Measurements from ENCODE around the gene PRSS56. TPM values are rescaled to one million over a fixed set of nuclear protein-coding genes. Genes with fewer than 3 reads are reported as not detected.

PRSS56 gene
- total and polyA plus RNA-seq, 2 of the 13 experiments (the other 11 are each of a cell fraction or from before 2014, with no cell fraction given) = not detected

DNA sequence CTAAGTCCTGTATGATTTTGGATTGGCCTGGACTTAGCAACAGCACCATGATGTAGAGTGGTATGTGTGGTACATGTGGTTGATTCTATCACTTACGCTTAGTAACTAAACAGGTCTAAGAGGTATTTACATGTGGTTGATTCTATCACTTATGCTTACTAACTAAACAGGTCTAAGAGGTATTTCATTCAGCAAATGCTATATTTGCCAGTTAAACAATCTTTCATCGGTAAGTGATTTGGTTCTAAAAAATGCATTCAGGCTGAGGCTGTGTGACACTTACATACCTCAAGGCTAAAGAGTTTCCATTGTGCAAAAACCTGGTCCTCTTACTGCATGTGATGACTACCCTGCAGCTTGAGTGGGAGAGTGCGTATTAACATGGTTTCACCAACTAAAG is 43.4 kb downstream of the PRSS56 start:
- Histone ChIP-seq H3K79me2 (ENCODE audit: insufficient read depth, low read length) (no peaks in the 10 kb centered on the region), H3K27ac (ENCODE audit: extremely low read length, insufficient read depth, low read length) (no peak overlapping the region), H3K4me3 (replicated peaks in 1 of 3; ENCODE audit: insufficient read depth in 1 of 3, low read depth in 2 of 3, low read length in 3 of 3) (no peak overlapping the region), H3K9me3 (ENCODE audit: low read length) (no peaks in the 10 kb centered on the region), H2AFZ (ENCODE audit: low read length) (no peak overlapping the region), H3K36me3 (replicated peaks in 1 of 2; ENCODE audit: control insufficient read depth in 1 of 2, insufficient read depth in 2 of 2, low read length in 2 of 2) (peaks cover 30 to 75% of the 10 kb centered on the region in 2 experiments), H3K4me1 (ENCODE audit: insufficient read depth, low read length) (no peaks in the 10 kb centered on the region), H3K27me3 (ENCODE audit: control insufficient read depth in 1 of 2, insufficient read depth in 2 of 2, low read length in 2 of 2) (no peaks in the 10 kb centered on the region), H3K4me2 (ENCODE audit: low read depth, low read length) (no peak overlapping the region), H3K9ac (ENCODE audit: insufficient read depth, low read depth, low read length) (no peak overlapping the region), H4K20me1 (ENCODE audit: insufficient read depth, low read length) (no peaks in the 10 kb centered on the region)
- intact Hi-C loops (cut with micrococcal nuclease; ENCODE audit: unreplicated experiment) (loop anchor here (5.0 kb wide), 1 partner anchor 1216 kb away; no protein-coding TSS in a partner anchor), in situ Hi-C loops (cut with HindIII; ENCODE audit: extremely low pct_ligation_motif_present, low pct_unique_long_range_greater_than_20kb) (no loop called here)
- no TSS peak for BruUV-seq (replicated peaks)
- TF ChIP-seq, protein P1, sequence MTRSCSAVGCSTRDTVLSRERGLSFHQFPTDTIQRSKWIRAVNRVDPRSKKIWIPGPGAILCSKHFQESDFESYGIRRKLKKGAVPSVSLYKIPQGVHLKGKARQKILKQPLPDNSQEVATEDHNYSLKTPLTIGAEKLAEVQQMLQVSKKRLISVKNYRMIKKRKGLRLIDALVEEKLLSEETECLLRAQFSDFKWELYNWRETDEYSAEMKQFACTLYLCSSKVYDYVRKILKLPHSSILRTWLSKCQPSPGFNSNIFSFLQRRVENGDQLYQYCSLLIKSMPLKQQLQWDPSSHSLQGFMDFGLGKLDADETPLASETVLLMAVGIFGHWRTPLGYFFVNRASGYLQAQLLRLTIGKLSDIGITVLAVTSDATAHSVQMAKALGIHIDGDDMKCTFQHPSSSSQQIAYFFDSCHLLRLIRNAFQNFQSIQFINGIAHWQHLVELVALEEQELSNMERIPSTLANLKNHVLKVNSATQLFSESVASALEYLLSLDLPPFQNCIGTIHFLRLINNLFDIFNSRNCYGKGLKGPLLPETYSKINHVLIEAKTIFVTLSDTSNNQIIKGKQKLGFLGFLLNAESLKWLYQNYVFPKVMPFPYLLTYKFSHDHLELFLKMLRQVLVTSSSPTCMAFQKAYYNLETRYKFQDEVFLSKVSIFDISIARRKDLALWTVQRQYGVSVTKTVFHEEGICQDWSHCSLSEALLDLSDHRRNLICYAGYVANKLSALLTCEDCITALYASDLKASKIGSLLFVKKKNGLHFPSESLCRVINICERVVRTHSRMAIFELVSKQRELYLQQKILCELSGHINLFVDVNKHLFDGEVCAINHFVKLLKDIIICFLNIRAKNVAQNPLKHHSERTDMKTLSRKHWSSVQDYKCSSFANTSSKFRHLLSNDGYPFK (CRISPR knock-in tag; IDR thresholded peaks at IDR 0.05; ENCODE audit: borderline replicate concordance) = no peak
- TF ChIP-seq CBX1 (IDR thresholded peaks at IDR 0.05; ENCODE audit: low read depth) = no peak
- no peak for TF ChIP-seq GABPA (IDR thresholded peaks at IDR 0.05; ENCODE audit: low read depth, low read length)
- no peak for TF ChIP-seq GABPA (CRISPR knock-in tag; IDR thresholded peaks at IDR 0.05; ENCODE audit: low read depth)
- no peak for TF ChIP-seq ETV6 (CRISPR knock-in tag; conservative IDR thresholded peaks at IDR 0.05)
- no peak for TF ChIP-seq EED (CRISPR knock-in tag; IDR thresholded peaks at IDR 0.05)
- TF ChIP-seq CEBPB (IDR thresholded peaks at IDR 0.05; ENCODE audit: borderline replicate concordance, low read depth, low read length) = no peak
- TF ChIP-seq, protein P2, sequence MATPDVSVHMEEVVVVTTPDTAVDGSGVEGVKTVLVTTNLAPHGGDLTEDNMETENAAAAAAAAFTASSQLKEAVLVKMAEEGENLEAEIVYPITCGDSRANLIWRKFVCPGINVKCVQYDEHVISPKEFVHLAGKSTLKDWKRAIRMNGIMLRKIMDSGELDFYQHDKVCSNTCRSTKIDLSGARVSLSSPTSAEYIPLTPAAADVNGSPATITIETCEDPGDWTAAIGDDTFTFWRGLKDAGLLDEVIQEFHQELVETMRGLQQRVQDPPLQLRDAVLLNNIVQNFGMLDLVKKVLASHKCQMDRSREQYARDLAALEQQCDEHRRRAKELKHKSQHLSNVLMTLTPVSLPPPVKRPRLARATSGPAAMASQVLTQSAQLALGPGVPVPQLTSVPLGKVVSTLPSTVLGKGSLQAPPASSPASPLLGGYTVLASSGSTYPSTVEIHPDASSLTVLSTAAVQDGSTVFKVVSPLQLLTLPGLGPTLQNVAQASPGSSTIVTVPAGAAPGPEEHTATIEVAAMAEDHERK (CRISPR knock-in tag; IDR thresholded peaks at IDR 0.05; ENCODE audit: low read depth) = no peak
- ChIA-PET POLR2A (interaction anchor here (2.3 kb wide), 1 partner anchor 13 kb away, joined by 10 read pairs; the partner anchor contains the start of genes EIF4E2 and TIGD1), CTCF (ENCODE audit: low intra/inter-chr PET ratio, low total read pairs) (no interaction called here)
- WGBS (ENCODE audit: low lambda C conversion rate) = 33% methylated on average over 3 of the region's 3 CpGs
- DNase-seq (ENCODE audit: low spot score) (no peak), FAIRE-seq (peak; percentile 4), ATAC-seq (no peak)

Data from HepG2 (cell line).